Measurements from ENCODE around the gene CASQ2.

CASQ2 gene

DNA sequence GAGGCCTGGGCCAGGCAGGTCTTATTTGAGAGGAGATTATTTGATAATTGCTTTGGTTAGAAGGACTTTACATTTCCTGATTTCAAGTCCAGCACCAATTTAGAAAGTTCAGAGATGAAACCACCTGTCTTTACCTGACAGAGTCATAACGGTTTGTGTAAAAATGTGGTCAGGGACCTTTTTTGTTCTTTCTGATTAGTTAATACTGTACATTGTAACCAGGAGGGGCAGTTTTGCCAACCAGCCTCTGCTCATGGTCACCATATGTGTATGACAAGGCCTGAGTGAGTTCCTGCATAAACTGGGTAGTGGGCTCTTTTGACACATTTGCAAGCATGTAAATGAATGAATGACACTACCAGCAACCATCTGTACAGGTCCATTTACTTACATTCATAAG is 70.9 kb downstream of the CASQ2 start:
- DNase-seq (ENCODE audit: low read depth in 1 of 2, low spot score in 1 of 2) = no peak

DNA sequence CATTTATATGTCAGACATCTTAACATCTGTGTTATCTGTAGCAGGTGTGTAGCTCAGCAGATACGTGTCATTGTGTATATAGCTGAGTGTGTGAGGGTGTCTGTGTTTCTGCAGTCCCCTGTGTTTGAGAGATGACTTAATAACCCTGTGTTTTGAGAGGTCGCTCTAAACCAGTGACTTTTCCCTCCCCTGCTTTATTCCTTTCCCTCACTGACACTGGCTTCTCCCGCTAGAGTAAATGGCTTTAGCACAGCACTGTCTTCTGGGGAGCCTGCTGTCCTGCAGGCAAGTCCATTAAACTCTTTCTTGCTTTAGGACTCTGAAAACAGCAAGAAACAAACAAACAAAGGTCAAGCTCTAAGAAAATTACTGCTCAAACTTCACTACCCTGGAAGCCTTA is 73.7 kb downstream of the CASQ2 start:
- DNase-seq (ENCODE audit: low read depth in 1 of 2, low spot score in 1 of 2) = no peak

GRCh38 chr1:115692224-115692623 is 76.3 kb downstream of the CASQ2 start:
- no peak for DNase-seq (ENCODE audit: low read depth in 1 of 2, low spot score in 1 of 2)

GRCh38 chr1:115690972-115691371 is 77.5 kb downstream of the CASQ2 start:
- DNase-seq (ENCODE audit: low read depth in 1 of 2, low spot score in 1 of 2) = no peak

DNA sequence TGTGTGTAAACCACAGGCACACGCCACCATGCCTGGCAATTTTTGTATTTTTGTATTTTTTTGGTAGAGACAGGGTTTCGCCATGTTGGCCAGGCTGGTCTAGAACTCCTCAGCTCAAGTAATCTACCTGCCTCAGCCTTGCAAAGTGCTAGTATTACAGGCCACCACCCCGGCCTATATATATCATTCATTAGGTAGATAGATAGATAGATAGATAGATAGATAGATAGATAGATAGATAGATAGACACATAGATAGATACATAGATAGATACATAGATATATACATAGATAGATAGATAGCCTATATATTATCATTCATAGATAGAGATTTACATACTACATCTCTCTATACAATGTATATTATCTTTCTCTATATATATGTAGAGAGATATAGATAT is 80.8 kb downstream of the CASQ2 start:
- no peak for DNase-seq (ENCODE audit: low read depth in 1 of 2, low spot score in 1 of 2)

GRCh38 chr1:115685029-115685705 is 83.3 kb downstream of the CASQ2 start:
- DNase-seq (ENCODE audit: low read depth in 1 of 2, low spot score in 1 of 2) = no peak

GRCh38 chr1:115682792-115683191 is 85.7 kb downstream of the CASQ2 start:
- no peak for DNase-seq (ENCODE audit: low read depth in 1 of 2, low spot score in 1 of 2)

DNA sequence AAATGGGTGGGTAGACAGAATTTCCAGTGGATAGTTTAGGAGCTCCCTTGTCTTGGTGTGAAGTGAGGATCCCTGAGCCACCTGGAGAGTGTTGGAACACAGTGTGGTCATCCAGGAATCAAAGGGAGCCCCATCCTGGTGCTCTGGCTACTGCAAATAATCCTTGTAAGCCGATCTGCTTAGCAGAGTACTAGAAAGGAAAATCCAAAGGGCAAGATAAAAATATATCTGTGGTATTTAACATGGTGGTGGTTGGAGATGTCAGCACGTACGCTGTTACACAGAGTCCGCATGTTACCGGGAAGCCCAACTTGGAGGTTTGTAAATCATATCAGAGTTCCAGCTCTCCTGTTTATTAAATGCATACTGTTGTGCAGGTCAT is 87.8 kb downstream of the CASQ2 start:
- no peak for DNase-seq (ENCODE audit: low read depth in 1 of 2, low spot score in 1 of 2)

DNA sequence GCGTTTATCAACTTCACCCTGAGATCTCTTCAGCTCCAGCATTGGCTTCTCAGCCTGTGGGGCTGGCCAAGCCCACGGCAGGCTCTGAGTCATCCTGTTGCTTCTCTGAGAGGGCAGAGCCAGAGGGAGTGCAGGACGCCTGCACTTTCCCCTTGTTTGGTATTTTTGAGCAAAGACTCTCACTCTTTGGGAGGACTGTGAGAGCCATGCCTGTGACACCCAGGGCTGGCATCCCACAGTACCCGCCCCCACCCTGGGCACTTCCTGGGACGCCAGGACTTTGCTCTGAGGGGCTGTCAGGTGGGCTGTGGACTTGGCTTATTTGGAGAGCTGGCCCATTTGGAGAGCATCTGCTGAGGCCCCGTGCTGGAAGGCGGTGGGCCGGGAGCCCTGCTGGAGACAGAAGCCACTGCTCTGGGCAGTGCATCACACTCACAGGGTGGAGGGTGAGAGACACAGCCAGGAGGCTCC is 89.3 kb downstream of the CASQ2 start:
- DNase-seq (ENCODE audit: low read depth in 1 of 2, low spot score in 1 of 2) = no peak

- DNase-seq (ENCODE audit: low read depth in 1 of 2, low spot score in 1 of 2) = no peak
Measured at GRCh38 chr1:115678141-115678540, 90.4 kb downstream of the CASQ2 start.

- no peak for DNase-seq (ENCODE audit: low read depth in 1 of 2, low spot score in 1 of 2)
Measured at GRCh38 chr1:115677565-115677964, 90.9 kb downstream of the CASQ2 start.

DNA sequence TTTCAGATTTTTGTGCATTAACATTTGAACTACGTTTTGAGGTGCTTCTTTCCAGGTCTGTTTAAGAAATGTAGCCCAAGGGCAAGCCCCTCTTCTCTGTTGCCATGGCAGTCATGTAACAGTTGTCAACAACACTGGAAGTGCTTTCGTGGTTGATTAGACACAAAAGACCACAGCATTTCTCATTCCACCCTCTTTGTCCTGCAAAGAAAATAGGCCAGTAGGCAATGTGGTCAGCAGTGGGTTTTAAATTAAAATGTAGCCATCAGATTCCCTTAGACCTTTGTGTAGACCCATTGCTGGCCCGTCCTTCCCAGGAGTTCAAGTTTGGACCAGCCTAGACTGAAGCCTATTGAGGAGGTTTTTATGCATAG is 91.3 kb downstream of the CASQ2 start:
- no peak for DNase-seq (ENCODE audit: low read depth in 1 of 2, low spot score in 1 of 2)

- DNase-seq (ENCODE audit: low read depth in 1 of 2, low spot score in 1 of 2) = no peak
Measured at GRCh38 chr1:115676498-115677181, 91.9 kb downstream of the CASQ2 start.

GRCh38 chr1:115672224-115673009 is 96.1 kb downstream of the CASQ2 start:
- DNase-seq (ENCODE audit: low read depth in 1 of 2, low spot score in 1 of 2) = no peak

GRCh38 chr1:115671176-115671934 is 97.2 kb downstream of the CASQ2 start:
- no peak for DNase-seq (ENCODE audit: low read depth in 1 of 2, low spot score in 1 of 2)

DNA sequence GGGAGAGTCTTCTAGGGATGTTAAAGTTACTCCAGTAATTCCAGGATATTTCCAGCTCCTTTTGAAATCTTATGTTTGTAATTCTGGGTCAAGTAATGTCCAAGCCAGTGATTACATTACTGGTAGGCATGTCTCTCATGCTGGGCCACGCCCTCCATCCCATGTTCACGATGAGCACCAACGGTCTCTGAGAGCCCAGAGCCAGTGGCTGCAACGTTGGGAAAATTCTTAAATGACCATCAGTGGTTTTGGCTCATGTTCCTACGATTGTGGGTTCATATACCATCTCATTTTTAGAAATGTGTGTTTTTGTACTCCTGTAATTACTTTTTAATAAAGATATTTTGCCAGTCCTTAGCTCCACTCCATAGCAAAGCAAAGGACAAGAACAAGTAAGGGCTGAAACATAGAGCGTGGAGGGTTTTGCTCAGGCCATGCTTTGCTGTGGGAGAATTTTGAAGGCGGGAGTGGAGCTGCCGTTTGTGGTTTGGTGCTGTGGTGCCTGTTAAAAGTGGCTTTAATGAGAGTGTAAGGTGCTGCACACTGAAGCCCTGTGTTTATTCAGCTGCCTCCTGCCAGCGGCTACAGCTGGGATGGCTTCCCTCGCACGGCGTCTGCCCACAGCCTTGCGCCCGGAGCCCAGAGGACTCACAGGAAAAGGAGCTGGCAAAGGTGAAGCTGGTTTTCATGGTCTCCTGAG is 97.9 kb downstream of the CASQ2 start:
- no peak for DNase-seq (ENCODE audit: low read depth in 1 of 2, low spot score in 1 of 2)

GRCh38 chr1:115669886-115670285 is 98.6 kb downstream of the CASQ2 start:
- DNase-seq (ENCODE audit: low read depth in 1 of 2, low spot score in 1 of 2) = no peak

DNA sequence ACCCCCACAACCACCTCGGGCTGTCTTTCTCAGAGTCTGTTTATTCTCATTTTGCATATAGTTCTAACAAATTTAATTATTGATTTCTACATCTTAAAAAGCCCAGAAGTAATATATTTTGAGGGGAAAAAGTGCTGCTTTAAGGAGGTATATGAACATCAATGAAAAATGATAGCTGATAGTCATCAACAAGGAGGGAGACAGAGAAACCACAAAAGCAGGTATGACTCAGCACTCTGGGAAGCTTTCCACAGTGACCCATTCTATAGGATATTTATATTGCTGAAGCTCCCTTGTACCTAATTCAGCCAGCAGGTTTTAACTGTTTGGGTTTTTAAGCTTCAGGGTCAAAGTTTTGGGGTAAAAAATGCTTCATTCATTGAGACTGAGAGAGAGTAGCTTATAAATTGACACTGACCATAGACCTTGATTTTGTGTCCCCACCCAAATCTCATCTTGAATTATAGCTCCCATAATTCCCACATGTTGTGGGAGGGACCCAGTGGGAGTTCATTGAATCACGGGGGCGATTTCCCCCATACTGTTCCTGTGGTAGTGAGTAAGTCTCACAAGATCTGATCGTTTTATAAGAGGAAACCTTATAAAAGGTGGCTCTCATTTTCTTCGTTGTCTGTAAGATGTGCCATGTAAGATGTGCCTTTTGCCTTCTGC is 99.4 kb downstream of the CASQ2 start:
- no peak for DNase-seq (ENCODE audit: low read depth in 1 of 2, low spot score in 1 of 2)

DNA sequence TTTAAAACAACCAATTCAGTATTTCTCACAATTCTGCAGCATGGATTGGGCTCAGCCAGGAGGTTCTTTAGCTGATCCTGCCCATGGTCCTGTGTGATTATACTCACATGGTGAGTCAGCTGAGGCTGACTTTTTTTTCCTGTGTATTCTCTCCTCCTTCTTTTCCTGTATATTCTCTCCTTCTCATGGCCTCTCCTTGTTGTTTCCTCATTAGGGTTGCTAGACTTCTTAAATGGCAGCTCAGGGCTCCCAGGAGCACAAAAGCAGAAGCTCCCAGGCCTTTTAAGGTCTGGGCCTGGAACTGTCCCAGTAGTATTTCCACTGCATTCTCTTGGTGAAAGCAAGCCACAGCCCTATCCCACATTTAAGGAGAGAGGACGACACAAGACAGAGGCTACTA is 99.9 kb downstream of the CASQ2 start:
- DNase-seq (ENCODE audit: low read depth in 1 of 2, low spot score in 1 of 2) = no peak

DNA sequence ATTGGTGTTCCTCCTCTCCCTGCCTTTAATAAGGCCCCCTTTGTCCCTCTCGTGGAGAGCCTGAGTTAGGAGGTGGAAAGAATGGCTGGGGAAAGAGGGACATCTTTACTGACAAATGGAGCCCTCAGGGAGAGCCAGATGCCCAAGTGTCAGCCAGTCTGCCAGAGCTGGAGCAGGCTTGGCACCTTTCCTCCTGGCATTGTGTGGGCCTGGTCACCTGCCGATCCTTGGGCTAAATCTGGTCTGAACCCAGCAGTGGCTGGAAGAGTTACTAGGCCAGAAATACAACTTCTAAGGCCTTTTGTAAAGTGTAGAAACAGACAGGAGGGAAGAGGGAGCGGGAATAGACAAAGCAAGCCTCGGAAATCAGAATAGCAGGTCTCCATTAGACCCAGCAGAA is 101.8 kb downstream of the CASQ2 start:
- no peak for DNase-seq (ENCODE audit: low read depth in 1 of 2, low spot score in 1 of 2)

All from activated T-helper 1 cell treated with anti-CD3 and anti-CD28 coated beads, Interleukin-2, amount 50 U/mL, for 16 hours (primary cell).